NCI-H69 (cell line): ENCODE data around the gene PHC2.

Source experiments
- DNase-seq: peaks from one replicate; lab custom pipeline; 2025; lab: John Stamatoyannopoulos, UW

Gene PHC2, protein sequence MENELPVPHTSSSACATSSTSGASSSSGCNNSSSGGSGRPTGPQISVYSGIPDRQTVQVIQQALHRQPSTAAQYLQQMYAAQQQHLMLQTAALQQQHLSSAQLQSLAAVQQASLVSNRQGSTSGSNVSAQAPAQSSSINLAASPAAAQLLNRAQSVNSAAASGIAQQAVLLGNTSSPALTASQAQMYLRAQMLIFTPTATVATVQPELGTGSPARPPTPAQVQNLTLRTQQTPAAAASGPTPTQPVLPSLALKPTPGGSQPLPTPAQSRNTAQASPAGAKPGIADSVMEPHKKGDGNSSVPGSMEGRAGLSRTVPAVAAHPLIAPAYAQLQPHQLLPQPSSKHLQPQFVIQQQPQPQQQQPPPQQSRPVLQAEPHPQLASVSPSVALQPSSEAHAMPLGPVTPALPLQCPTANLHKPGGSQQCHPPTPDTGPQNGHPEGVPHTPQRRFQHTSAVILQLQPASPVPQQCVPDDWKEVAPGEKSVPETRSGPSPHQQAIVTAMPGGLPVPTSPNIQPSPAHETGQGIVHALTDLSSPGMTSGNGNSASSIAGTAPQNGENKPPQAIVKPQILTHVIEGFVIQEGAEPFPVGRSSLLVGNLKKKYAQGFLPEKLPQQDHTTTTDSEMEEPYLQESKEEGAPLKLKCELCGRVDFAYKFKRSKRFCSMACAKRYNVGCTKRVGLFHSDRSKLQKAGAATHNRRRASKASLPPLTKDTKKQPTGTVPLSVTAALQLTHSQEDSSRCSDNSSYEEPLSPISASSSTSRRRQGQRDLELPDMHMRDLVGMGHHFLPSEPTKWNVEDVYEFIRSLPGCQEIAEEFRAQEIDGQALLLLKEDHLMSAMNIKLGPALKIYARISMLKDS

DNA sequence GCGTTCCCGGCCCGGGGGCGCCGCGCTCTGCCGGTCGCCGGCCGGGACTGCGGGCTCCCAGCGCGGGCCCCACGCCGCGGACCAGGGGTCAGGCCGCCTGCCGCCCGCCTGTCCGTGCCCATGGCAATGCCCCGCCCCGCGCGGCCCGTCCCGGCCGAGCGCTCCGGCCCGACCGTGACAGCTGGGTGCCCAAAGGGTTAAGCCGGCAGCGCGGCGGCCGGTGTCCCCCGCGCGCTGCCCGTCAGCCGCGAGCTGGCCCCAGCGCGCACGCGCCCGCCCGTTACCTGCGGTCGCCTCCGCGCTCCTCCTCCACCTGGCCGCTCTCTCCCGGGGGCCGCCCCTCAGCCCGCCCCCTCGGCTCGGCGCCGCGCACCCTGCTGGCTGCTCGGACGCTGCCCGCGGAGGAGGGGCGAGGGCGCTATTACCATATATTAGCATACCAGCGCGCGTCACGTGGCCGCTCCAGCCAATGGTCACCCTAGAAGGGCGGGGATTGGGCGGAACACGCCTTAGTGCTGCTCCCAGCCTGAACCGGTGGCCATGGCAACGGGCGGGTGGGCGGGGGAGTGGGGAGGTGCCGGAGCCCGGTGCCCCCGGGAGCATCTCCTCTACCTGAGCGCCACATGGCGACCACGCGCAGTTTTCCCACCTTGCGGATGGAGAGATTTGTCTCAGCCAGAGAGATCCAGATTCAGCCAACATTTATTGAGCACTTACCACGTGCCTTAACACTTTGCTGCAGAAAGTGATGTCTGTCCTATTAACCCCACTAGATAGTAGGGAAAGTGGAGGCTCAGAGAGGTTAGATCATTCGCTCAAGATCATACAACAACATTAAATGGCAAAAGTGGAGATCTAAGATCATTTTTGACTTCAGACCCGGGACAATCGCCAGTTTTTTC is at the start of gene PHC2:
Gene PHC2, minus strand, starts transcription at position 404 of the 902 bp plus-strand sequence. CDS start 55,556 bp downstream, outside the sequence.
- DNase-seq, result peak; percentile 97

DNA sequence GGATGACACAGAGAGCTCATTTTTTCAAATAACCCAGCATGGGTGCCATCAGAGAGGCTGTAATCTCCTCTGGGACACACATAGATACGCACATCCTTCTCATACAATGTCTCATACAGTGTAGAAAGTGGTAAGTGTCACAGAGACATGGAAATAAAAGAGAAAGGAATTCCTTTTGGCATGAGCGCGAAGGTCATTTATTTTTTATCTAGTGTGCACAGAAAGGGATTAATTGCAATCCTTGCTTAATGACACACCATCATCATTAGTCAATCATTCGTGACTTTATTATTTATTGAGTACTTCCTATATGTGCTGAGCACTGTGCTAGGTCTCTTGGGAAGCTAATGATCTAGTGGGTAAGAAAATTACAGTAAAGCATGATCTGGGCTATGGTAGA is 46.6 kb upstream of the PHC2 start:
- no peak for DNase-seq

DNA sequence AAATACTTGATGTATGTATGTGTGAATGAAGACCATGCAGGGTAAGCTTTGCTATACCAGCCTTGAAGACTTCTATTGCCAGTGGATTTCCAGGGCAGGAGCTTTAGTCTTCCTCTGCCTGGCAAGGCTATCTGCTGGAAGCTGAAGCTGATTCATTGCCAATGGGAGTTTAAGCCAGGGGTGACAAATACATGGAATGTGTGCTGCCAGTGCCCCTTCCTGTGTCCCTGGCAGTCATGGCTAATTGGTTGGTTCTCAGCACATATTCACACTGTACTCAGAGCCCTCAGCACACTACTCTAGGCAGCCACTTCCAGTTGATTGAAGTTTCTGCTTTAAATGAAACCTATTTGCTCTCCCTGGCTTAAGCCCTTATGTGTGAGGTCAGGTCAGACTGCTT is 43.0 kb upstream of the PHC2 start:
- no peak for DNase-seq

DNA sequence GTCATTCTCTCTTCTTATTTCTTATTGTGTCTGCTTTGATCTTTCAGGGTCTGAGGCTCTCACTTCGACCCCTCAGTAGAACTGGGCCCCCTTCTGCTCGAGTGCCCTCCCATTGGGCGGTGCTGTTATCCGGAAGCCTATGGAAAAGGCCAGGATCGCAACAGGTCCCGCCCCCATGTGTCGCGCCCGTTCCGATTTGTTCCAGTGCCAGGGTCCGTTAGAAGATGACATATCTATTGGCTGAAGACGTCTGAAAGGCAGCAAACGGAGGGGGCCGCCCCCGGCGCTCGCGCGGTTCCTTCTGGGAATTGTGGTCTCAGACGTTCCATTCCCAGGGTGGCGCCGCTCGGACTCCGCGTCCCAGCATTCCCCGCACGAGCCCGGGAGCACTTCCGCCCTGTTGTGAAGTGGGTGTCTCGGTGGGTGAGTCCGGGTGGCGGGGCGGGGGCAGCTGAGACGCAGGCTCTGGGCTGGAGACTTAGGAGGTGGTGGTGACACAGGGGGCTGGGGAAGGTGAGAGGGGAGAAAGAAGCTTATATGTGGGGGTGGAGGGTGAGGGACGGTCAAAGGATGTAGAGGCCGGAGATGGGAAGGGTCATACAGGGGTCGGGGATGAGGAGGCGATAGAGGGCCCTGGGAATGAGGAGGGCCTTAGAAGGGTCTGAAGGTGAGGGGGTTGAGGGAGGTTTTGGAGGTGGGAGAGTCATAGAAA is 41.5 kb upstream of the PHC2 start, which contains the start of gene ZSCAN20:
Gene ZSCAN20, plus strand, starts transcription at position 377 of the 712 bp plus-strand sequence. CDS start 6,644 bp downstream, outside the sequence.
- peak; percentile 96 for DNase-seq

DNA sequence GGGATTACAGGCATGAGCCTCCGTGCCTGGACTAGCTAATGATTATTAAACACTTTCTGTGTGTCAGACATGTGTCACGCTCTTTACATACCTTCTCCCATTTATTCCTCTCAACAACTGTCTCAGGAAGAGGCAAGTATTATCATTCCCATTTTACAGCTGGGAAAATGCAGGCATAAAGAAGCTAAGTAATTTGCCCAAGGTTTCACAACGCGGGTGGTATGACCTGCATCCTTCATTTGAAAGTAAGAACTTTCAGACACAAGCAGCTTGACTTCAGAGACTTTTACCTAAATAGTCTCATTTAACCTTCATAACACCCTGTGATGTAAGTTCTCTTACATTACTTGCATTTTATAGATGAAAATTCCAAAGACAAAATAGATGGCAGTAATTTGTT is 40.5 kb upstream of the PHC2 start:
- no peak for DNase-seq

DNA sequence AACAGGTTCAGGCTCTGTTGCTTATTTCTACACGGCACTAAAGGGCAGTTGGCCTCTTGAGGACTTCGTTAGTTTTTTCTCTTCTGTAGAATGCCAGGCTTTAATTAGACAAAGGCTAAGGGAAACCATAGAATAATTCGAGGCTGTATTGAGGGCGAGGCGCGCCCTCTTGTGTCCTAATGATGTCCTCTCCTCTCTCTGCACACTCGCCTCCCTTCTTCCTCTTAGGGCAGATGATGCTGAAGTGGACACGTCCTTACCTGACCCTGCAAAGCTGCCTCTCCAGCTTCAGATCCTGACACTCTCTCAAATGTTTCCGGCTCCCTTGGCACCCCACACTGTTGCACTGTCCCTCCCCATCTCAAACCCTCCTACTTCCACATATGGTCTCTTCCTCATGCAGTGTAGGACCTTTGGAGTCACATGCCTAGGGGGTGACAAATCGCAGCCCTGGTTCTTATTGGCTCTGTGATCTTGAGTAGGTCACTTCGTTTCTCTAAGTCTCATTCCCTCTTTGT is 39.7 kb upstream of the PHC2 start:
- peak; percentile 73 for DNase-seq

- no peak for DNase-seq
Measured at GRCh38 chr1:33469691-33470090, 38.8 kb upstream of the PHC2 start.

DNA sequence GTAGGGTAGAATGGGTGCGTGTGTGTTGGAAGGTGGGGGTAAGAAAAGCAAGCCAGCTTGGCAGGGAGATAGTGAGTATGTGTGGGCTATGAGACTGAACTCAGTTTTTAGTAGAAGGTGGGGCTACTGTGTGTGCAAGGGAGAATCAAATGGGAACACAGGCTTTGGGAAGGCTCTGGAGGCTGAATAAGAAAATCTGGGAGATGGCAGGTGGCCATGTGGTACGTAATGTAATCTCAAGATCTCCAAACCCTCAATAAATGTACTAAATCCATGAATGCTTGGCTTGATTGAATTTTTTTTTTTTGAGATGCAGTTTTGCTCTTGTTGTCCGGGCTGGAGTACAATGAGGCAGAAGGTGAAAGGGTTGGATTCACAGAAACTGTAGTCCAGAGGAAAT is 38.1 kb upstream of the PHC2 start:
- DNase-seq, result no peak

DNA sequence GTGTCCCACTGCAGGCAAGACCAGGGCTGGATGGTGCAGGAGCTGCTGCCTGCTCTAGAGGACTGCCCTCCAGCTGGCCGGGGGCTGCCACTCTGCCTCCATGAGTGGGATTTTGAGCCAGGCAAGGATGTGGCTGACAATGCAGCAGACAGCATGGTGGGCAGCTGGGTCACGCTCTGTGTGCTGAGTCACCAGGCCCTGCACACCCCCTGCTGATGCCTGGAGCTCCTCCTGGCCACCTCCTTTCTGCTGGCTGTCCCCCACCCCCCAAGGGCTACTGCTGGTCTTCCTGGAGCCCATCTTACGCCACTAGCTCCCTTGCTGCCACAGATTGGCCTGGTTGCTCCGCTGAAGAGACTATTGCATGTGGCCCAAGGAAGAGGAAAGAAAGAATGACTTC is 37.6 kb upstream of the PHC2 start:
- no peak for DNase-seq

DNA sequence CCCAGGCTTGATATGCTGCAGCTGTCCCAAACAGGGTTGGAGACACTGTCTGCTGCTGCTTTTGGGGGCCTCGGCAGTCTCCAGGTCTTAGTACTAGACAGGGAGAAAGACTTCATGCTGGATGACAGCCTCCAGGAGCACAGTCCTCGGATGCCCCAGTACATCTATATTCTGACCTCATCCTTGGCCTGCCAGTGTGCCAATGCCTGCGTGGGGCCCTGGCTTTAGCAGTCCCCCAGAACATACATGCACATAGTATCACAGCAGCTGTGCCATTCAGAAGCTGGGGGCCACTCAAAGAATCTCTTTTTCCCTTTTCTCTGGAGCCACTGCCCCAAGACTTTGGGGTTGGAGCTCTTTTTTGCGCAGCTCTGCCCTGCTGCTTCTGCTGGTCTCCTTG is 37.1 kb upstream of the PHC2 start:
- DNase-seq, result no peak

DNA sequence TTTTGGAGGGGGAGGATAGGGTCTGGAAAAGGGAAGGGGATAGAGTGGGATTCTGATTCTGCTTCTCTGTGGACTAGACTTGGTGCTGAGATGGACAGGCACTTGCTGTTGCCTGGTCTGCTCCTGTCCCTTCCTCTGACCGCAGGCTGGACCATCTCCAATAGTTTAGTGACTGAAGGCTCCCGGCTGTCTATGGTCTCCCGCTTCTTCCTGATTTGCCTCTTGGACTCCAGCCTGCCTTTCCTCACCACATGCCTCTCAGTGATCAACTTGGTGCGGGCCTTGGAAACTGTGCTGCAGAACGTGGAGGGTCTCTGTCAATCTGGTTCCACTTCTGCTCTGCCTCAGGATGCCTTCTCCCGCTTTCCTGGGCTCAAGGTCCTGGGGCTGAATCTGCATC is 35.3 kb upstream of the PHC2 start:
- DNase-seq, result no peak

GRCh38 chr1:33465316-33465715 is 34.4 kb upstream of the PHC2 start:
- no peak for DNase-seq

DNA sequence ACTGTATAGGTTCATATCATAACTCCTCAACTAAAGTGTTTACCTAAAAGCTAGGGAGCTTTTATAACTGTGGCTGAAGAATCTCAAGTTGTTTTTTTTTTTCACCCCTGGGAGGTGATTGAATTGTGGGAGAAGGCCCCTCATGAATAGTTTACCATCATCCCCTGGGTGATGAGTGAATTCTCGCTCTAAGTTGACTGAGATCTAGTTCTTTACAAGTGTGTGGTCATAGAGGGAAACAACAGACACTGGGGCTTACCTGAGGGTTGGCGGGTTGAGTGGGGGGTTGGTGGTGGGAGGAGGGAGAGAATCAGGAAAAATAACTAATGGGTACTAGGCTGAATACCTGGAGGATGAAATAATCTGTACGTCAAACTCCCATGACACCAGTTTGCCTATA is 33.7 kb upstream of the PHC2 start:
- DNase-seq, result no peak

DNA sequence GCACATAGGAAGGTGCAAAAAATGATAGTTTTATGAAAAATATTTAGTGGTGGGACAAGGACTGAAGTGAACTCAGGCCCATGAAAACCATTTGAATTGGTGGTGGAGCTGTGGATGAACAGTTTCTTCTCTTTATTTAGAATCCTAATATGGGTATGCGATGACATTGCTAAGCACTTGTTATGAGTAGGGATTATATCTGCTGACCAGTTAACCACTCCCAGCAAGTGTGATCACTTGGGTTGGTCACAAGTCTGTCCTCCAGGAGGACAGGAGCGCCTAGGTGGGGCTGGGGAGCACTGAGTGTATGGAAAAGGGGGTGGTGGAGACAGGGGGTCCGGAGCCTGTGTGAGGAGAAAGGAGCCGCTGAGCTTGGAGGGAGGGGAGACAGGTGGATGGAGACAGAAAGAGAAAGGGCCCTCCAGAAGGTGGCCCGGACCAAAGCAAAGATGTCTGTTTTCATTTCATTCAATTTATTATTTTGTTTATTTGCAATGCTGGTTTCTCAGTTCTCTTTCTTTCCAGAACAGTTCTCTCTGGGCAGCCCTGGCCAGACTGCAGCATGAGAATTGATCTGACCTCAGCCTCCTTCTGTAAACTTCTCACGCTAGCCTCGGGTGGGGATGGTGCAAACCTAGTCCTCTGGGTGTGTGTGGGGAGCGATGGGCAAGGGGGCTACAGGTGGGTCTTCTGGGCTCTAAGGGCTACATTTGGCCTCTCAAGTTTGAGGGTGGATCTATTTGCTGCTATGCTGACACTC is 31.7 kb upstream of the PHC2 start:
- no peak for DNase-seq

- no peak for DNase-seq
Measured at GRCh38 chr1:33460947-33461629, 30.2 kb upstream of the PHC2 start.

DNA sequence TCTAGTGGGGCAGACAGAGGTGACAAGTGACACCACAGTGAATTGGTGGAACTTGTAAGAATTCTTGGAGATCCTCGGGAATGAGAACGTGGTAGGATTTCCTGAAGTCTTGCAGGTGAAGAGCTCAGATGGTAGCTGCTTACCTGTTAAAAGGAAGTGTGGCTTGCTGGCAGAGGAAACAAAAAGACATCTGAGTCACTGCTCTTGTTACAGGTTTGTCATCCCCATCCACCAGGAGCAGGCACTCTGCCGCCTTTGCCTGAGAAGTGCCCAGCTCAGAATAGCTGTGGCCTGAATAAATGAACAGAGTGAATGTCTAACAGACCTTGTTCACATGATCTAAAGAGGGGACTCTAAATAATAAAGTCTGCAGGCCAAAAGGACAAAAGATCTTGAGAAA is 29.2 kb upstream of the PHC2 start:
- DNase-seq, result no peak

DNA sequence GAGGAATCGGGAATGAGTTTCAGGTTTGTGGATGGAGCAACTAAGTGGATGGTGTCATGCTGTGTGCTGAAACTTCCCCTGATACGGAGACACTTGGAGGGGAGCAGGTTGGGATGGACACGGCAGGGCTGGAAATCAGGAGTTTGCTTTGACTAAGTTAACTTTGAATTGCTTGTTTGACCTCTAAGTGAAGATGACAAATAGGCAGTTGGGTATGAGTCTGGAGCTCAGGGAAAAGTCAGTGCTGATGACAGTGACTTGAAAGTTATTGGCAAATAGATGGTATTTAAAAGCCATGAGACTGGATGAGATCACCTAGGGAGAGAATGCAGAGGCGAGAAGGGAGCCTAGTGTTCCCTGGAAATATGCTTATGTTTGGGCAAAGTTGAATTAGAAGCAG is 28.8 kb upstream of the PHC2 start:
- no peak for DNase-seq

DNA sequence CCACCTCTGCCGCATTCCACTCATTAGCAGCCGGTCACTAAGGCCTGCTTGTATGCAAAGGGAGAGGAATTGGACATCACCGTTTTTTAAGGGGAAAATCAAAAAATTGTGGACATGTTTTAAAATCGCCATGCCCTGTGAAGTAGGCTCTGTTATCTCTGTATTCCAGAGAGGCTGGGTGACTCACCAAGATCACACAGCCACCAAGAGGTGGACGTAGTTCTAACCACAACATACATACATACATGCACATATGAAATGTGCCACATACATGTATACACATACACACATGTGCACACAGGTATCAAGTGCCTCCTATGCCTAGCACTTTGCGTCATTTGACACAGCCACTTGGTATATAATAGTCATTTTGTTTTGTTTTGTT is 25.6 kb upstream of the PHC2 start:
- no peak for DNase-seq

- peak; percentile 55 for DNase-seq
Measured at GRCh38 chr1:33455539-33456501, 24.9 kb upstream of the PHC2 start.
